Pancreas (tissue), 10 donors: ENCODE data around the gene MRAP. TPM values are rescaled to one million over a fixed set of nuclear protein-coding genes. Genes with fewer than 3 reads are reported as not detected.

Source experiments
- ATAC-seq, 4 donors: fragments of 200-7000 bp; cut with Tn5 transposase; one replicate each; pipeline versions ENCODE4 v1.8.0 to v1.9.1; 2020; ENCODE audit warnings: mild to moderate bottlenecking in 4 of 4, moderate library complexity in 4 of 4
- DNase-seq, 6 donors: peaks; one replicate each; pipeline ENCODE4 v3.0.0-alpha.2; 2020
- FAIRE-seq: peaks from 2 replicates; lab custom pipeline; 2012; peaks lifted over from hg19 to GRCh38; lab: Jason Lieb, UNC
- H3K27ac ChIP-seq, 4 donors: fragments of 200-600 bp; sonication (generic); 1 replicate in 3 of 4; 2 replicates in 1 of 4; pipeline versions ENCODE4 v1.5.0 to v1.8.0; 2020
- H3K27me3 ChIP-seq, 4 donors: fragments of 200-600 bp; one replicate each; pipeline ENCODE4 v1.8.0; 2021
- H3K36me3 ChIP-seq, 3 donors: fragments of 200-600 bp; sonication (generic) in 1 of 3; one replicate each; pipeline versions ENCODE4 v1.5.0 to v1.8.0; 2020 to 2021
- H3K4me1 ChIP-seq, 3 donors: fragments of 200-600 bp; one replicate each; pipeline ENCODE4 v1.8.0; 2021
- H3K4me3 ChIP-seq, 4 donors: fragments of 200-600 bp; sonication (generic) in 2 of 4; one replicate each; pipeline versions ENCODE4 v1.5.0 to v1.8.0; 2020 to 2021
- H3K9me3 ChIP-seq, 4 donors: fragments of 200-600 bp; one replicate each; pipeline ENCODE4 v1.8.0; 2021
- WGBS, 2 donors: extraction: QIAGEN DNeasy Blood & Tissue Kit; methylation state at CpG; one replicate each; pipeline ENCODE4 v1.1.7; 2013; 5-methylcytosine and 5-hydroxymethylcytosine counted together
- intact Hi-C, 3 donors: fragments of 100-400 bp; cut with DNase I; formaldehyde crosslinking; loops; one replicate each; pipeline versions ENCODE4 v1.11.1 to v1.14.2; 2022
- polyA plus RNA-seq, 2 donors: library from polyadenylated mRNA; stranded (reverse); fragments of 200-250 nt; gene quantifications; one replicate each; pipeline ENCODE4 v1.2.3, GENCODE V29; 2013
- total RNA-seq, 6 donors: library from RNA; stranded (reverse); fragmentation: NEBNext Ultra II Directional in 4 of 6; extraction: Animal tissue kit (Norgen Biotek cat#: 25700) in 4 of 6; gene quantifications; one replicate each; pipeline versions ENCODE4 v1.2.1 to v1.2.4, GENCODE V29; 2021 to 2023
- TF ChIP-seq, protein P1 (sequence below), 4 donors: fragments of 200-600 bp; sonication (generic) in 3 of 4; IDR thresholded peaks; one replicate each; pipeline versions ENCODE4 v1.5.0 to v1.8.0; 2021; ENCODE audit warnings: antibody characterized with exemption in 4 of 4
- donor health status: healthy with polysubstance abuse.
- donor health status: DM: no; HTN: no; CAD: no; lungs with moderate emphysema.
- donor health status: DM: no; HTN: no; CAD: no.
- donor health status: control.
- donor health status: control.
- donor health status: Bipolar disorder and iron deficiency.
- donor health status: DM: yes; HTN: yes; CAD: no.
- donor health status: DM: no; HTN: no; CAD: no.
- donor health status: DM: no; HTN: no; CAD: no.
- donor health status: DM: yes; HTN: yes; CAD: no.

The MRAP gene
- total and polyA plus RNA-seq, 8 donors, result 0.23 to 1.0 (median 0.28) TPM; not detected in 5

DNA sequence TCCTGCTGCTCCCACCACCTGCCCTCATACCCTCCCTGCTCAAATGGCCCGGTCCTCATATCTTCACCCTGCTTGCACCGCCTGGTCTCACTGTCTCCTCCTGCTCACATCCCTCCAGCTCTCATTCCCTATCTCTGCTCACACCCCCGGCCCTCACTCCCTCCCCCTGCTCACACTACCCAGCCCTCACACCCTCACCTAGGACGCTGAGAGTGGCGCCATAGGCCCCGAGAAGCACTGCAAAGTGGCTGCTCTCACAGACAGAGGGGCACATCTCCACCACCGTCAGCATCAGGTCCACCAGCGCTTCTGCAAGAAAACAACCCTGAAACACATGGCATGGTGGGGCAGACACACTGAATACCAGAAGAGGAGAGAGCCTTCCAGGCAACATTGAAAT is 38.6 kb downstream of the MRAP start:
- H3K36me3 ChIP-seq, result peaks cover 0 to 29% (median 17%) of the 10 kb centered on the region in 3 donors
- ATAC-seq, result no peak
- no peak for FAIRE-seq
- no peak overlapping the region for H3K4me3 ChIP-seq
- TF ChIP-seq, protein P1, sequence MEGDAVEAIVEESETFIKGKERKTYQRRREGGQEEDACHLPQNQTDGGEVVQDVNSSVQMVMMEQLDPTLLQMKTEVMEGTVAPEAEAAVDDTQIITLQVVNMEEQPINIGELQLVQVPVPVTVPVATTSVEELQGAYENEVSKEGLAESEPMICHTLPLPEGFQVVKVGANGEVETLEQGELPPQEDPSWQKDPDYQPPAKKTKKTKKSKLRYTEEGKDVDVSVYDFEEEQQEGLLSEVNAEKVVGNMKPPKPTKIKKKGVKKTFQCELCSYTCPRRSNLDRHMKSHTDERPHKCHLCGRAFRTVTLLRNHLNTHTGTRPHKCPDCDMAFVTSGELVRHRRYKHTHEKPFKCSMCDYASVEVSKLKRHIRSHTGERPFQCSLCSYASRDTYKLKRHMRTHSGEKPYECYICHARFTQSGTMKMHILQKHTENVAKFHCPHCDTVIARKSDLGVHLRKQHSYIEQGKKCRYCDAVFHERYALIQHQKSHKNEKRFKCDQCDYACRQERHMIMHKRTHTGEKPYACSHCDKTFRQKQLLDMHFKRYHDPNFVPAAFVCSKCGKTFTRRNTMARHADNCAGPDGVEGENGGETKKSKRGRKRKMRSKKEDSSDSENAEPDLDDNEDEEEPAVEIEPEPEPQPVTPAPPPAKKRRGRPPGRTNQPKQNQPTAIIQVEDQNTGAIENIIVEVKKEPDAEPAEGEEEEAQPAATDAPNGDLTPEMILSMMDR (IDR thresholded peaks at IDR 0.05), result no peak
- H3K27me3 ChIP-seq, result no peaks in the 10 kb centered on the region
- H3K4me1 ChIP-seq, result no peaks in the 10 kb centered on the region
- no peak overlapping the region for H3K27ac ChIP-seq
- intact Hi-C loops, result no loop called here
- DNase-seq, result no peak
- H3K9me3 ChIP-seq, result no peaks in the 10 kb centered on the region
- WGBS, 2 donors, result 93 to 97% methylated on average over 8 of the region's 8 CpGs

DNA sequence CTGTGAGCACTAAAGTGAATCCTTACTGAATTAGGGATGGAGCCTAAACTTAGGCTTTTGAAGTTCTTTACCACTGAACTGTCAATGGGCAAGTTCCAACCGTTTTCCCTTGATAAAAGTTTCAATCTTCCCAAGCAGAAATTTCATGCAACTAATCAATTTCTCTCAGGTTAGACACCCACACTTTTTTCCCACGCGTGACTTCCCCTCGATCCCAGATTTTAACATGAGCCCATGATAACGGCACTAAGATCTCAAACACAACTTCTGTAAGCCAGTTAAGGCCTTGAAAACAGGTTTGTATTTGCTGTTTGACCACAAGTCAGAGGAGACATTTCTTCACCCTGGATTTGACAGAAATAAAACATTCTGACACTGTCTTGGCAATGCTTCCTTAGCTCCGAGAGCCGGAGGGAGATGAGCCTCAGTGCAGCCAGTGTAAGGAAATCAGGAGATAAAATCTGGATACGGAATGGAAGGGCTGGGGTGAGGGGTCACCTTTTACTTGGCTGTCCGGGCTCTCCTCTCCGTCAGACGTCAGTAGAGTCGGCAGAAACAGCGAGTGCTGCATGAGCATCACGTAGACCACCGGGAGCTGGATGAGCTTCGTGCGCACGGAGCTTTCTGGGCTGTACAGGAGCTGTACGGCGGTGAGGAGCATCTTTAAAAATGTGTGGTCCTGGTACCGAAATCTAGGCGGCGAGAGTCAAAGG is 39.7 kb downstream of the MRAP start:
- DNase-seq (no peak), ATAC-seq (no peak), FAIRE-seq (no peak)
- 79 to 82% methylated on average over 23 of the region's 23 CpGs for WGBS, 2 donors
- Histone ChIP-seq H3K4me1 (no peaks in the 10 kb centered on the region), H3K4me3 (no peak overlapping the region), H3K27ac (no peak overlapping the region), H3K27me3 (no peaks in the 10 kb centered on the region), H3K36me3 (peaks cover 0 to 29% (median 14%) of the 10 kb centered on the region in 3 donors), H3K9me3 (no peaks in the 10 kb centered on the region)
- intact Hi-C loops, result no loop called here
- TF ChIP-seq, protein P1 (IDR thresholded peaks at IDR 0.05), result no peak

DNA sequence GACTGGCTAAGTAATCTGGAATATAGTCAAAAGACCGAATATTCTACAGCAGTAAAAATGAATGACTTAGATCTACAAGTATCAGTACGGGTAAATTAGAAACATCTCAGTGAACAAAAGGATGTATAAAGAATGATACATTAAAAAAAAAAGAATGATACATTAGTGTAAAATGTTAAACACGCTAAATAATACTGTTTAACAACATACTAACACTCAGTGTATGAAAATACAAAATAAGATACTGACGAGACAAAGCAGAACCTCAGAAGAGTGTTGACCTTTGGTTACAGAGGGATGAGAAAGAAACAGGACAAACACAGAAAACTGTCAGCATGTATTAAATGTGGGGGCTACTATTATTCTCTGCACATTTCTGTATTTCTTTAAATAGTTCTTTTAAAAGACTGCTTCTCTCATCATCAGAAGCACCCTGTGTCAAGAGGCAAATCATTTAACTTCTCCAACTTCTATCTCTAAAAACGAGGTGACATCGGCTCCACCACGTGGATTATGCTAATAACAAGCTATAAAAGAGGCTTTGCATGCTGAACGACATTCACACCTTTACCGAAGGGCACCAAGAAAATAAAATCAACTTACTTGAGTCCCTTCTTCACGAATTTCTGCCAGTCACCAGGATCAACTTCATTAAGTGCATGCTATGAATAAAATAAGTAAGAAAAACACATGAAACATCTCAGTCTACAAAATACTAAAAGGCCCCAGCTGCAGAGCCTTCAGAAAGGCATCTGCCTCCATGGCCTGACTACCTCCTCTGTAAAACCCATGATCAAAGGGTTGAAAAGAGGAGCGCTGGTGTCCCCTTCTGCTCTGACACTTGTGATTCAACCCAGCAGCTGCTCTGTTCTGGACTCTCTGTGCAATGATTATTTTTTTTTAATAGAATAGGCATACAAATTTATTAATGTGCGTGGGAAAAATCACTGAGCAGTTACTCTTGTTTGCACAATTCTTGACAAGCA is 42.5 kb downstream of the MRAP start:
- DNase-seq, result no peak
- Histone ChIP-seq H3K4me1 (no peaks in the 10 kb centered on the region), H3K9me3 (no peaks in the 10 kb centered on the region), H3K27me3 (no peaks in the 10 kb centered on the region), H3K36me3 (peaks cover 3 to 41% (median 26%) of the 10 kb centered on the region in 3 donors), H3K27ac (no peak overlapping the region), H3K4me3 (no peak overlapping the region)
- TF ChIP-seq, protein P1 (IDR thresholded peaks at IDR 0.05), result no peak
- FAIRE-seq, result no peak
- 77 to 81% methylated on average over 12 of the region's 12 CpGs for WGBS, 2 donors
- intact Hi-C loops, result no loop called here
- no peak for ATAC-seq

DNA sequence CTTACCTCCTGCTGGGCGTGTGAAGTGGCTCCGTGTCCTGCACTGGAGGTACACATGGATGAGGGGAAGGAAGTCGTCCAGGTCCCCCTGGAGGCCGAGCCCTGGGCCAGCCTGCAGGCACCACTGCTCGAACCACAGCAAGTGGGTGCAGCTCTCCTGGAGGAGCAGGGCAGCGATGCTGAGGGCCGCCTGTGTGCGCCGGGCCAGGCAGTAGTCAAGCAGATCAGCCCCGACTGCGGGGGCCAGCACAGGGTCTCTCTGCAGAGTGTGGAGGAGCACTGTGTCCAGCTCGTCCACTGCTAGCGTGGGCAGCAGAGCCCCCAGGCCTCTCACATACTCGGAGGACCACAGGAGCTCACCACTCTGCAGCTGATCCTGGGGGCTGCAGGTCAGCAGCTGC is 48.3 kb downstream of the MRAP start:
- no peak for DNase-seq
- no peak overlapping the region for H3K27ac ChIP-seq
- peaks cover 11 to 75% (median 38%) of the 10 kb centered on the region in 3 donors for H3K36me3 ChIP-seq
- no peak overlapping the region for H3K4me3 ChIP-seq
- TF ChIP-seq, protein P1 (IDR thresholded peaks at IDR 0.05), result no peak
- intact Hi-C loops, result no loop called here
- WGBS, 2 donors, result 92 to 94% methylated on average over 14 of the region's 14 CpGs
- ATAC-seq, result no peak
- H3K4me1 ChIP-seq, result no peaks in the 10 kb centered on the region
- no peaks in the 10 kb centered on the region for H3K27me3 ChIP-seq
- no peaks in the 10 kb centered on the region for H3K9me3 ChIP-seq
- FAIRE-seq, result no peak
